GM10847 (cell line): ENCODE results near the gene RERE.

Experiments
- POLR2A ChIP-seq: IDR thresholded peaks from 2 replicates; pipeline ENCODE4 v1.6.1; 2011; ENCODE audit not compliant: insufficient read length; ENCODE audit errors: extremely low read depth

RERE gene

DNA sequence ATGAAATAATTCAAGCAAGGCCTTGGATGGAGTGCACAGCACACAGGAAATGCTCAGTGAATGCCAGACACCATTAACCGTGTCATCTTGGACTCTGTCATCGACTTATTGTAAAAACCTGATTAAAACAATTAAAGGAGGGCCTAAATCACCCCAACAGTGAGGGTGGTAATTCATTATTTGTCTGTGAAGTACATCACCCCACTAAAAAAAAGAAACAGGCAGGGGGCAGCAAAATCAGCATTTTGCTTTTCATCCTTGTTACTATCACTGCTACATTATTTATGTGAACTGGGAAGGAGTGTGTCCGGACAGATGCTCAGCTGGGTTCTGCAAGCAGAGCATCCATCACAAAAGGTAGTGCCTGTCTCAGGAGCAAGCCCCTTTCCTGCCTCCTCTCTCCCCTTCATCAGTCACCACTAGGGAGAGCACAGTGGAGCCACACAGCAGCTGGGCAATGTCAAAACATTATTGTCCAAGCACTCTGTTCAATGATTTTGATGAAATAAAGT lies 98.5 kb downstream of the RERE start:
- TF ChIP-seq POLR2A = no peak

DNA sequence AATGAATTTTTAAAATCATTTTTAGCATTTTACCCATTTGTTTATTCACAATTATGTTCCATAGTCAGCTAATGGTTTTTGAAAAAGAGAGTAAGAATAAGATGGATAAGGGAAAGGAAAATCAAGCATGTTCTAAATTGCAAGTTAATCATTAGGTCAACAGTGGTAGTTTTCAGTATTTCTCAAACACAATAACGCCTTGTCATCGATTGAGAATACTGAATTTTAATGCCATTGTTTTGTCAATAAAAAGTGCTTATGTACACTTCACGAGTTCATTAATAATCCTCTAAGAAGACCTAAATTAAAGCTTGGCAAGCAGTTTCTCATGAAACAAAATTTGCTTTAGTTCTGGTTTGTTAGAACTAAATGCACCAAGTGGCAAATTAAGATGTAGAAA lies 100.3 kb downstream of the RERE start:
- no peak for TF ChIP-seq POLR2A

DNA sequence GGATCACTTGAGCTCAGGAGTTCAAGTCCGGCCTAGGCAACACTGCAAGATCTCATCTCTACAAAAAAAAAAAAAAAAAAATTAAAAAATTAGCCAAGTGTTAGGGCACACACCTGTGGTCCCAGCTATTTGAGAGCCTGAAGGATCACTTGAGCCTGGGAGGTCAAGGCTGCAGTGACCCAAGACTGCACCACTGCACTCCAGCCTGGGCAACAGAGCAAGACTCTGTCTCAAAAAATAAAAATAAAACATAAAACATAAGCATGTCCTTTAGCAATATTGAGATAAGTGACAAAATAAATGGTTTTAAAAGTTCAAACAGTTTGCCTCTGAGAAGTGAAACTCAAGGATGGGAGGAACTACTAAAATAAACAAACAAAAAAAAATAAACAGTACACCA lies 101.2 kb downstream of the RERE start:
- TF ChIP-seq POLR2A = no peak

DNA sequence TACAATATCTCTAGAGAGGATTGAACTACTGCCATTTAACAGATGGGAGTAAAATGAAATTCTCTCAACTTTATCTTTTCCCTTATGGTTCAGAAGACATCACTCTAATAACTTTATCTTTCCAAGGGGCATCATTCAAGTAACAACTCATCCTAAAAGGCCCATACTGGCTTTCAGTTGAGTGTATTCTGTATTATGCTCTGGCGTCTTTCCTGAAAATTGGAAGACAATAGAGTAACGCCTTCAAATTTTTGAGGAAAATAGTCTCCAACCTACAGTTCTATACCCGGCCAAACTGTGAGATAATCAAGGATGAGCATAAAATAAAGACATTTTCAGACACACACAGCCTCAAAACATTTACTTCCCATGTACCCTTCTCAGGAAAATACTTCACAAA lies 103.3 kb downstream of the RERE start:
- no peak for TF ChIP-seq POLR2A

DNA sequence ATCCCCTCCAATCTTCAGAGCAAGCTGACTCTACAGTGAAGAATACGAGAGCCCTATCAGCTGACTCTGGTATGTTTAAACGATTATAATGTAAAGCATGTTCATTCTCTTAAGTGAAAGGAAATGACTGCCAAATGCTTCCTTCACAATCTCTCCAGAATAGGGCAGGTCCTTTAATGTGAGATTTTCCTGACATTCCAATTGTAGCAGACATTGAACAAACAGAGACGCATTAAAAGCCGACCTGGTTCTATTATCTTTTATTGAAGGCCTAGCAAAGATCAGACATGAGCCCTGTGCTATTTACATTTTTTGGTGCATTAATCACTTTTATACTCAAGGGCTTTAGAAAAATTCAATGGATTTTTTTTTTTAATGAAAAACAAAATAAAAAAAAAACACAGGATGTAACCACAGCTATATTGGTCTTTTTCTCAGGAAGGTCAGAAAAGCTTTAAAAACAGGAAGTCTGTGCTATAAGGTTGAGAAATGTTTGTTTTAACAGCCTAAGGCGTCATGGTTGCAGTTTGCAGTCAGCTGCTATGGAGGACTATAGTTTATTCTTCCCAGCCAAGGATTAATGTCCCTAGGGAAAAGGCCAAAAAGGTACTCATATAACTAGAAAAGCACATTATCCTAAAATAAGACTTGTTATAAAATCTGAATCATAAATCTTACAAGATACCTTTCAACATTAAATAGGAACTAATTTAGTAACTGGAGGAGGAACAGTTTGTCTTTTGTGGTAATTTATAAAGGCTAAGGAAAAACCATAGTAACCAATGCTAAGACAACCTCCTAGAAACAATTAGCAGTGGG lies 104.8 kb downstream of the RERE start:
- TF ChIP-seq POLR2A = no peak

DNA sequence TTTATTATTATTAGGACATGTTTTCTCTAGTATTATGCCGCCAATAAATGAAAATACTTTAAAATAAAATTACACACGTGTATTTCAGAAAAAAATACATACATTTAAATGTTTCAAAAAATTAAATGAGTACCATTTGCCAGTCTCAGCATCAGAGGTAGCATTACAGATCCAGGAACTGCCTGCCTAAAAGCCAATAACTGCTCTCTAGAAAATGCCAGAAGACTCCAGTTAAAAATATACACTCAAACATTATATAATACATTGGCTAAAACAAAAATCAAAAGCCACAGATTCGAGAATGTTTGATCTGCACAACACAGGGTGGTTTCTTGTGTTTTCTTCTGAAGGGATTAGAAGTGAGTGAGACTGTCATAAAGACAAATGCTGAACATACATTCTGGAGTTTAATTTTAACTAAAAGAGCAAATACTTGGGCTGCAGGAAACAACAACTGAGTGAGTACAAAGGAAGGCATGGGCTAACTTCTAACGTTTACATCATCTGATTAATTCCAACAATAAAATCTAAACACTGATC lies 105.5 kb downstream of the RERE start:
- TF ChIP-seq POLR2A = no peak

DNA sequence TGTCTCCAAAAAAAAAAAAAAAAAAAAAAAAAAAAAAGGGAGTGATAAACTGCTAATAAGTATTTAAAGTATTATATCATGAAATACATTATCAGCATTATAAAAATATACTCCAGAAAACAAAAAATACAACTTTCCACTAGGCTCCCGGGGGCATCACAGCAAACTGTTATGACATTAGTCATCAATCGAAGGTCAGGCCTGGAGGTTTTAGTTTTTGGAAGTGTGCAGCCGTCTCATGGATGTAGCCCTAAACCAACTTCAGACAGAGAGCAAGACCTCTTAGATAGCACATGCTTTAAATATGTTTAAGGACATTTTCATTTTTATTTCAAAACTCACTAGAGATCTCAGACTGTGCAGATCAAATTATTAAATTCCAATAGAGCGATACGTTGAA lies 106.3 kb downstream of the RERE start:
- TF ChIP-seq POLR2A = no peak

DNA sequence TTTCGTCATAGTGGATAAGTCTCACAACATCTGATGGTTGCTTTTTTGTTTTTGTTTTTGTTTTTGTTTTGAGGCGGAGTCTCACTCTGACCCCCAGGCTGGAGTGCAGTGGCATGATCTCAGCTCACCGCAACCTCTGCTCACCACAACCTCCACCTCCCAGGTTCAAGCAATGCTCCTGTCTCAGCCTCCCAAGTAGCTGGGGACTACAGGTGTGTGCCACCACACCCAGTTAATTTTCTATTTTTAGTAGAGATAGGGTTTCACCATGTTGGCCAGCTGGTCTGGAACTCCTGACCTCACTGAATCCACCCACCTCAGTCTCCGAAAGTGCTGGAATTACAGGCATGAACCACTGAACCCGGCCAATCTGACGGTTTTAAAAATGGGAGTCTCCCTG lies 109.2 kb downstream of the RERE start:
- no peak for TF ChIP-seq POLR2A

DNA sequence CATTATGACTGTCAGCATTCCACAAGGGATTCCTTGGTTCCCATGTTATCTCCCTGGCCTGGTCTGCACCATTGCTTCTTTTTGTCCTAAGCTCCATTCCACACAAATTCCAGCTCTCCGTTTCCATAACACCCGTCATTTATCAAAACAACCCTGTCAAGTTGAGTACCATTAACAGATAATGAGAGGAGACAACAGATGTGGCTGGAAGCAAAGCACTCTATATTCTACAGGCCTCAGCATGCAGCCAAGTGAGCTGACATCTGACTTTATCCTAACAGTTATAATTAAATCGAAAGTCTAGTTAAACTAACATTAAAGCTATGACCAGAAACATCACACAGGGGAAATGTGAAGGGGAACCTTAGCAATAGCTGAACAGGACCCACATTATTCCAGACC lies 110.4 kb downstream of the RERE start:
- no peak for TF ChIP-seq POLR2A

DNA sequence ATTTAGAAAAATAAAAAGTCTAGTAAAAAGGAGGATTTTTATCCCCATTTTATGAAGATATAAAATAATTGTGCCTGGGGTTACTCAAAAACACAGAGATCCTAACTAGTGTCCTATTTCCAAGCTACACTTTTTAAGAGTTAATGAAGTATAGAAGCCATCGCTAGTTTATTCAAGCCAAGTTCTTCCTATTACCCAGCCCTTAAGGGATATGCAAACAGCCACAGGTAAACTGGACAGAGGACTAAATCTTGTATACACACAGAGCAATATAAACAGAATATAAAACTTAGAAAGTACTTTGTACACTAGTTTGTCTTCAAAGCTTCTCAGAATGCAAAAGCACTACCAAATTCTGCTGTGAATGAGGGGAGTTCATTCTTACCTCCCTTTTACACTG lies 111.1 kb downstream of the RERE start:
- TF ChIP-seq POLR2A = no peak

DNA sequence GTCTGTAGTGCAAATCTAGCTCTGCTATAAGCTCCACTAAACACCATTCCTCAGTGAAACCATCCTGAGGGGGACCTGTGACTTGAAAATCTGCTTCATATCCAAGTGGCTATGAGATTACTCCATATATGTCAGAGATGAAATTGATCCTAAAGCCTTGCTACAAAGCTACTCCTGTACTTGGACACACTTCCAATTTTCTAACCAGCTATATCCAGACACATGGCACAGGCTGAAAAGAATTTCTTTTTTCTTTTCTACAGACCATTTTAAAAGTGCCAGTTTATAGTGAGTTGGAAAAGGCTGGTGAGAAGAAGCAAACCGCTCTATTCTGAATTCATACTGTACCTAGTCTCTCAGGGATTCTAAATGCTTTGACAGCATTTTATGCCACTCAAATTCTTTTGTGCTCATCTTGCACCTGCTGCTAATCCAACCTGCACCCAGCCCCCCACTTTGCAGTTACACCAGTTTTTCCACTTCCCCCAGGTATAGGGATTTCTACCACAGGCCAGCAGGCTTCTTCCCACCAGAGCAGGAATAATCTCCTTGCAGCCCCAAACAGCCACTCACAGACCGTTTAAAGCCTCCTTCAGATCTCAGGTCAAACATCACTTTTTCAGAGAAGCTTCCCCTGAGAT lies 112.5 kb downstream of the RERE start:
- TF ChIP-seq POLR2A = no peak

DNA sequence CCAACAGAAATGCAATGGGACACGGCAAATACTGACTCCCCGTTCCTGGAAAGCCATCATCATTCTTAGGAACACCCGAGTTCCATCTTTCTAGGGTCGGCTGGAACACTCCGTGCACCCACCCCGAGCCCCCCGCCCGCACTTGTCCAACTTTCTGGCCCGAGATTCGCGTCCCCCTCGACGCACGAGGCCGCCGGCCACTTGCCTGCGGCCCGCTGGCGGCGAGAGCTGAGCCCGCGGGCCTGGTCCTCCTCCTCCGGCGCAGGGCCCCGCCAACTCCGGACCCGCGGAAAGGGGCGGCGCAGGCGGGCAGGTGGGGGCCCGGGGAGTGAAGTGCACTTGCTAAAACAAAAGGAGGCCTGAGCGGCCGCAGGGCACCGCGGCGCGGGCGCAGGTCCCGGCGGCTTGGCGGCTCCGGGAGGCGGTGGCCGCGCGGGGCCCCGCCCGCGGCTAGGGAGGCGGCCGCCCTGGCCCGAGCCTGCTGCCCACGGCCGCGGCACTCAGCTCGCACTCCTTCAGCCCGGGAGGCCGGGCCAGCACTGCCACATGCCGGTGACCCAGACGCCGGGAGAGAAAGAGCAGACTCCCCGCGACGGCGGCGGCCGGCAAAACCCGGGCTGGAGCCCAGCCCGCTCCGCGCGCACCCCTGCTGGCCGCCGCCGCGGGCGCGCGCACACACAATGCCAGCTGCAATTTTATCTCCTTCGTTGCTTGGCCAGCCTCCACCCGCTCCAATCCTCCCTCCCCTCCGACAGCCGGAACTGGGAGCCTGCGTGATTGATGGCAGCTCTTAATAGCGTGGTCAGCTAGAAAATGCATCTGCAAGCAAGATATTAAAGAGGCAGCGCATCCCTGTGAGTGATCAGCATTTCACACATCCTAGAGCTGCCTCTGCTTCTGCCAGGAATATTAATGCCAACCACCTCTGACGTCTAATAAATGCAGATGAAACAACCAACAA lies 114.3 kb downstream of the RERE start:
- TF ChIP-seq POLR2A = peak; percentile 56

DNA sequence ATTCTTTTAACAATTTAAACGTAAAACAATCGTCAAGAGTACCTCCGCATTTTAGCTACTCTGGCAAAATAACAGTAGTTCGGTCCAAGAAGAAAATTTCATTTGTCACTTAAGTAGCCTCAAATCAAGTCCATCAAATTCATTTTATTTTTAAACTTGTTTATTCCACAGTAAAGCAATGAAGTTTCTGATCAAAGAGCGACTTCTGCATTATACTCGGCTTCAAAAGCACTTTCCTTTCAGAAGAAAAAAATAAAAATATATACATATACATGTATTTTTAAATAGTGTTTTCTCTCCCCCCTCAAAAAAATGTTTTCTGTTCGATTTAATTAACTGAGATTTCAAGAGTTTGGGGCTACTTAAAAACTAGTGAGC lies 115.0 kb downstream of the RERE start:
- TF ChIP-seq POLR2A = no peak

DNA sequence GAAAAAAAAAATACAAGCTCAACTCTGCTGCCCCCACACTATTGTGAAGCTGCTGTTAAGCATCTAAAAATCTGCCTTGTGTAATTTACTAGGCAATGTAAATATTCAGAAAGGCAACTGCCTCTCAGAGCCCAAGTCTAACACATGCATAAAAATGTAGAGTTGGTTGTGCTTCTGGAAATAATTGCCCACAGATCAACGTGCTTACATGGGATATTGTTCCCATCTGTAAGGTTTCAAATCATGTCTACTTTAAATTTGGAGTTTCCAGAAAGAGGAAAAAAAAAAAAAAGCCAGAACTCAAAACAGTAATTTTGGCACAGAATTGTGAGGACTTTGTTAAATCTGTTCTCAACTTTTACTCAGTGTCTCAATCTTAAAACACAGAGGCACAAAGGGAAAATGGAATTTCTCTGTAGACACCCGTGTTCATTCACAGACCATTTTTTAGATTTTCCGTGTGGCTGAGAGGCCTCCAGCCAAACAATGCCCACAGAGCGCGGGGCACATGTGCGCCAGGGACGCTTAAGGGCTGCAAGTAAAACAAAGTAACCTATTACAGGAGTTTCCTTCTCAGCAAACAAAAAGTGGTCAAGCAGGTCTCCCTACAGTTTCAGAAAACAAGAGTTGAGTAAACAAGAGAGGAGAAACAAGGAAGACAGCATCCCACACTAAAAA lies 115.5 kb downstream of the RERE start:
- TF ChIP-seq POLR2A = no peak

DNA sequence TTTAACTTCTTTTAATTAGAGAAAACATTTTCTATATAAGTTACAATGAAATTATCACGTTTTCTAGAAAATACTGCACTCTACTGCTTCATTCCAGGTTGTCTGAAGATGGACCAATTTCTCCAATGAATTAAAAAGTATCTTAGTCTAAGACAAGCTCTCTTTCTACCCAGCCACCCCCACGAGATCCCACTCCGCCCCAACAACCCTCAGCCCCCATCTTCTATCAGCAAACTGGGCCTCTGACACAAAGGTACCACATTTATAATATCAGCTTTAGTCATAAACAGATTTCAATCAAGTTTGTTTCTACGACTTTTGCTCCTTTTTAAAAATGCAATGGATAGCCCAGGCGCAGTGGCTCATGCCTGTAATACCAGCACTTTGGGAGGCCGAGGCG lies 117.8 kb downstream of the RERE start:
- TF ChIP-seq POLR2A = no peak
